Stimulated activated CD8-positive, alpha-beta memory T cell treated with anti-CD3 and anti-CD28 coated beads, Interleukin-7, amount 100 ng/mL, for 48 hours (primary cell): Measurements from ENCODE around the gene TMEM116.

ENCODE experiments used
- DNase-seq, 2 donors: peaks; one replicate each; pipeline ENCODE4 v3.0.0-alpha.2; 2020; ENCODE audit warnings: low read depth in 1 of 2; ENCODE audit errors: extremely low read depth in 1 of 2

The TMEM116 gene

DNA sequence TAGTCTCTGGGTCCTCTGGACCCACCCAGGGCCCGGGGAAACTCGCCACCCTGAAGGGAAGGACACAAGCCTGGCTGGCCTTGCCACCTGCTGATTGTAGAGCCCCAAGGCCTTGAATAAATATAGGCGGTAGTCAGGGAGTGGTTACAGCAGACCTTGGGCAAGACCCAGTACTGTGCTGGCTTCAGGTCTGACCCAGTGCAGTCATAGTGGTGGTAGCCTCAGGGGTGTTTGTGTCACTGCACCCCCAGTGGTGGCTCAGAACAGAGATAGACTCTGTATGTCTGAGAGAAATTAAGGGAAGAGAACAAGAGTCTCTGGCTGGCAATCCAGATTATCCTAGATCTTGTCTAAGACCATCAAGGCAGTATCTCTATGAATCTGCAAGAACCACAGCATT is 107.5 kb downstream of the TMEM116 start:
- DNase-seq = no peak

DNA sequence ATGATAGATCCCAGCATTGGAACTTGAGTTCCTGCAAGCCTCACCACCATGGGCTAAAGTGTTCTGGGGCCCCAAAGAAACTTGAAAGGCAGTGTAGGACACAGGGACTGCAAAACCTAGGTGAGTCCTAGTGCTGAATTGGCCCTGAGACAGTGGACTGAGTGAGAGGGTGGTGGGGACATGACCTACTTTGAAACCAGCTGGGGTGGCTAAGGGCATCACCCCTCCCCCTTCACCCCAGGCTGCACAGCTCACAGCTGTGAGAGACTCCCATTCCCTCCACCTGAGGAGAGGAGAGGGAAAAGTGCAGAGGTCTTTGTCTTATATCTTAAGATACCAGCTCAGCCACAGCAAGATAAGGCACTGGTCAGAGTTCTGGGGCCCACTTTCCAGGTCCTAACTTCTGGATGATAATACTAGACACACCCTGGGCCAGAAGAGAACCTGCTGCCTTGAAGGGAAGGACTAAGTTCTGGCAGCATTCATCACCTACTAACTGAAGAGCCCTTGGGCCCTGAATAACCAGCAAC is 108.5 kb downstream of the TMEM116 start:
- DNase-seq = no peak

DNA sequence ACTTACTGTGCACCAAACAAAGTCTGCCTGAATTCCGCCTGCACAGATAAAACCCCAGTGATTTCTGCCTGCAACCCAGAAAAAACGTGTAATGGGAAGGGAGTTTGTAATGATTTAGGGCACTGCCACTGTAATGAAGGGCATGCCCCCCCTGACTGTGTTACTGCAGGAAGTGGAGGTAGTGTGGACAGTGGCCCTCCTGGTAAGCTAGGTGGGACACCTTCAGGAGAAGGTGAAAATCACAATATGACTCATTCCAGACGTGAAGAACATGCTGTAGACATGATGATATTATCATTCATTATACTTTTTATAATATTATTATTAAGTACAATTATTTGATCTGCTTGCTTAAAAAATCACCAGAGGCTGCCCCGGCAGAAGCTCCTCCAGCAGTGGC is 111.8 kb downstream of the TMEM116 start:
- no peak for DNase-seq

DNA sequence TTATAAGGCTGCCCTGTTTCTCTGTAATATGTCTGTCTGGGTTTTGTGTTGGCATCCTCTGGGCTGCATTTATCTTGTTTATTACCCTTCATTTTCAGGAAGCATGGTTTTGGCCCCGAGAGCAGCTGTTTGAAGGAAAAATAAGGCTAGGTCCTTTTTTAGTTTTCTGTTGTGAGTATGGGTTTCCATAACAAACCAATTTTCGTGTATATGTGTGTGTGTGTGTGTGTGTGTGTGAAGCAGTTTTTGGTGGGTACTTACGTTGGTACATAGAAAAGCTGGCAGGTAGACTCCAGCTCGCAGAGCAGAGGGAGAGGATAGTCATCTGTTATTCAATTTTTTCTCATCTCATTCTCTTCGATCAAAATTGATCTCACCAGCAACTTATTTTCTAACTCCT is 118.4 kb downstream of the TMEM116 start:
- DNase-seq = no peak

DNA sequence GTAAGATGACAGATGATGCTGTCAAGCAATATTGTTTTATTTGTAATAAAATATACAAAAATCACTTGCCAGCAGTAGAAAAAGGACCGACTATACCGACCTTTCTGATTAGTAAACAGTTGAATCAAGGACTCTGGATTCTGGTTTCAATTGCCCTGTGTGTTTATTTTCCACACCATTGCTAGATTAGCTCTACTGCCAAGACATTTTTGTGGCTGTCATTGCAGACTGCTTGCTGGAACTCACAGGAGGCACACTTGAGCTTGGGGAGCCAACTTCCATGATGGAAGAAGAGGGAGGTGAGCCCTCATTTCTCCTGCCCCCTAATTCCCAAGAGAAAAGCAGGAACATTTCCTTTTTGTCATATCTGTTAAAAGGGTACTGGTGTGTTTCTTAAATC is 119.7 kb downstream of the TMEM116 start:
- no peak for DNase-seq

DNA sequence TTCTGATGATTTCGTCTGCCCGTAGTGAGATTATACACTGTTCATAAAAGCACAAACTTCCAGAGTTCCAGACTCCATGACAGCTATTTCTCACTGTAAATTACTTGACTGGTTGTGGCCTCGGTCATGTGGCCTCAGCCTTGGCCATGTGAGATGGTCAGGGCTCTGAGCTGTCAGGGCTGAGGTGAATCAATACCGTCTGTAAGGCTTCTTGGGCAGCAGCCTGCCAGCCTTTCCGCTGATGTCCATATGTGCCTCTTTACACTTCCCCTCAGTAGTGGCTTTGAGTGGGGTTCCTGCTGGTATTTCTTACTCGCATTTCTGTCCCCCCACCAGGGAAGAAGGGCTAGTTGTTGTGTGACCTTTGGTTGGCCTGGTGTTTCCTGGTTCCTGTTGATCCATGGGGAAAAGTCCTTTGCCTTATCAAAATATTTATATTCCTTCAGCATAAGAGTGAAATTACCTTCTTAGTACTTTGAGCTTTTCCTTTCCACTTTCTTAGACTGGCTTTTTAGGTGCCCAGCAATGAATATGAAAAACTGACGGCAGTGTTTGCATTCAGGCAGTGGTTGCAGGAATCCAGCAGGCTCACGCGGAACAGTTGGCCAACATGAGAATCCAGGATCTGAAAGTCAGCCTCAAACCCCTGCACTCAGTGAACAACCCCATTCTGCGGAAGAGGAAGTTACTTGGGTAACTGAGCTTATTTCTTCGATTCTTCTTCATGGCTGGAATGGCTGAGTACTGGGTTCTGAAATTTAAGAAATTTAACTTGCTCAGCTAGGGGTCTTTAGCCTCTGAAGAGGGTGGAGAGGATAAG is 124.8 kb downstream of the TMEM116 start:
- no peak for DNase-seq

DNA sequence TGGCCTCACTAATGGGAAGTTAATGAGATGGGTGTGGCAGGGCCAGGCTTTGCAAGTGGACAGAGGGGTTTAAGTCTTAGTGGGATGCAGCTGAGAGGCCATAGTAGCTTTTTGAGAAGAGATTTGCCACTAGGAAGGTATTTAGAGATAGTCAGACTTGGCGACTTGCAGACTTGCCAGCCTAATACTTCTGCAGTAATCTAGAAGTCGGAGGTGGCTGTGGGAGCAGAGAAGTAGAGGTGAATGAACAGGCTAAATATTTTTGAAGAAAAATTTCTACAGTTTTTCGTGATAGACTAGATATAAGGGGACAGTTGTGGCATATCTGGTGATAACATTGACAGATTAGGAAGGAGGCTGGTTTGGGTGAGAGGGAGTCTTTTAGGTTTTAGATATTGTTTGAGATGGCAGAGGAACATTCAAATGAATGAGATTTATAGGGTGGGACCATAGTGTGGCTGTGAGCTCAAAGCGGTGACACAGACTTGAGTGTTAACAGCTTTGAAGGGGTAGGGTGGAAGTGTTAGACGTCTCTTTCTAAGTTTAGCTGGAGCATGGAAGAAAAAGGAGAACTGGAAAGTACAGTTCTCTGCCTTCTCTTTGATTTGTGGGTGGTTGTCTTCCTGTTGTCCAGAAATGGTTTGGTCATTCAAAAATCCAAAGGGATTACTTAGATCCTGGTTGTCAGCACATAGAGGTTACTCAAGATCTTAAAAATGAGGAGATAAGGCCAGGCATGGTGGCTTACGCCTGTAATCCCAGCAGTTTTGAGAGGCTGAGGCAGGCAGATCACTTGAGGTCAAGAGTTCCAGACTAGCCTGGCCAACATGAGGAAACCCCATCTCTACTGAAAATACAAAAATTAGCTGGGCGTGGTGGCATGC is 126.1 kb downstream of the TMEM116 start:
- no peak for DNase-seq

DNA sequence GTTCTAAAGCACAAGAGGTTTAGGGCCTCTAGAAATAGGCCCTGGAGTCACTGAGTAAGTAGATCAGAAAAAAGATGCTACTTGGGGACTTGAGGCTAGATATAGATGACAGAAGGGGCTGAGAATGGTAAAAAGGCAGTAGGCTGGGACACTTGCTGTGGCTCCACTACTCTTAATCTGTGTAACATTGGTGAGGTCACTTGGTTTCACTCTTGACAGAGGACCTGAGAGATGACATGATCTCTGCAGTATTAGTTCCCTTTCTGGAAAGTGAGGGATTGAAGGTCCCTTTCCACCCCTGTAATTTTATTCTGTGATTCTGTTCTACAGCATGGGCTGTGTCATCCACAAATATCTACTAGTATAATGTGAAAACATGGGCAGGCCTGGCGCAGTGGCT is 131.2 kb downstream of the TMEM116 start:
- no peak for DNase-seq
